DND-41 (cell line): ENCODE measurements around the gene CD7.
A peak's percentile ranks its signal among the peaks of the same experiment; 100 is the strongest.

Experiments used
- ATAC-seq: fragments of 200-7000 bp; cut with Tn5 transposase; 3 replicates; pipeline ENCODE4 v1.9.1; 2021; ENCODE audit warnings: low read depth; ENCODE audit not compliant: insufficient read depth
- DNase-seq: peaks from one replicate; pipeline ENCODE4 v3.0.0-alpha.2; 2020
- H2AFZ ChIP-seq: 2 replicates; pipeline ENCODE4 v1.6.0; 2012; ENCODE audit warnings: low read depth, low read length
- H3K27ac ChIP-seq: 2 replicates; pipeline ENCODE4 v1.5.1; 2012; ENCODE audit warnings: low read length, inconsistent platforms
- H3K27me3 ChIP-seq: fragments of 200-600 bp; sonication (generic); 2 replicates; pipeline ENCODE4 v1.6.0; 2012; ENCODE audit warnings: low read length, mild to moderate bottlenecking, inconsistent platforms; ENCODE audit not compliant: insufficient read depth, poor library complexity
- H3K36me3 ChIP-seq: 2 replicates; pipeline ENCODE4 v1.5.1; 2012; ENCODE audit warnings: low read length, inconsistent platforms; ENCODE audit not compliant: insufficient read depth
- H3K4me1 ChIP-seq: 2 replicates; pipeline ENCODE4 v1.5.1; 2012; ENCODE audit warnings: mild to moderate bottlenecking, low read length; ENCODE audit not compliant: insufficient read depth
- H3K4me2 ChIP-seq: 2 replicates; pipeline ENCODE4 v1.6.0; 2012; ENCODE audit warnings: mild to moderate bottlenecking, moderate library complexity, low read length, inconsistent platforms; ENCODE audit not compliant: insufficient read depth
- H3K4me3 ChIP-seq, 2 experiments: fragments of 200-600 bp in 1 of 2; shearing (Covaris generic) in 1 of 2; 2 replicates each; pipeline ENCODE4 v1.5.1; 2012 to 2016; ENCODE audit warnings: inconsistent platforms in 2 of 2, low read length in 2 of 2, mild to moderate bottlenecking in 2 of 2, low read depth in 1 of 2, moderate library complexity in 1 of 2
- H3K79me2 ChIP-seq: 2 replicates; pipeline ENCODE4 v1.6.0; 2012; ENCODE audit warnings: low read length, inconsistent platforms; ENCODE audit not compliant: insufficient read depth
- H3K9ac ChIP-seq: 2 replicates; pipeline ENCODE4 v1.6.0; 2012; ENCODE audit warnings: low read depth, mild to moderate bottlenecking, inconsistent platforms, low read length, moderate library complexity
- H3K9me3 ChIP-seq: 2 replicates; pipeline ENCODE4 v1.5.1; 2012; ENCODE audit warnings: low read length, moderate library complexity, mild to moderate bottlenecking, inconsistent platforms; ENCODE audit not compliant: insufficient read depth, severe bottlenecking
- H4K20me1 ChIP-seq: 2 replicates; pipeline ENCODE4 v1.6.0; 2012; ENCODE audit warnings: low read length; ENCODE audit not compliant: insufficient read depth
- EZH2 ChIP-seq: IDR thresholded peaks from 3 replicates; pipeline ENCODE4 v1.6.1; 2012; ENCODE audit warnings: borderline replicate concordance, low read depth, mild to moderate bottlenecking, moderate library complexity, low read length, inconsistent platforms; ENCODE audit not compliant: severe bottlenecking
- TF ChIP-seq, protein P1 (sequence below): IDR thresholded peaks from 2 replicates; pipeline ENCODE4 v1.5.1; 2012; ENCODE audit warnings: borderline replicate concordance, low read length, moderate library complexity, mild to moderate bottlenecking; ENCODE audit not compliant: poor library complexity, severe bottlenecking; ENCODE audit errors: extremely low read depth

The CD7 gene

DNA sequence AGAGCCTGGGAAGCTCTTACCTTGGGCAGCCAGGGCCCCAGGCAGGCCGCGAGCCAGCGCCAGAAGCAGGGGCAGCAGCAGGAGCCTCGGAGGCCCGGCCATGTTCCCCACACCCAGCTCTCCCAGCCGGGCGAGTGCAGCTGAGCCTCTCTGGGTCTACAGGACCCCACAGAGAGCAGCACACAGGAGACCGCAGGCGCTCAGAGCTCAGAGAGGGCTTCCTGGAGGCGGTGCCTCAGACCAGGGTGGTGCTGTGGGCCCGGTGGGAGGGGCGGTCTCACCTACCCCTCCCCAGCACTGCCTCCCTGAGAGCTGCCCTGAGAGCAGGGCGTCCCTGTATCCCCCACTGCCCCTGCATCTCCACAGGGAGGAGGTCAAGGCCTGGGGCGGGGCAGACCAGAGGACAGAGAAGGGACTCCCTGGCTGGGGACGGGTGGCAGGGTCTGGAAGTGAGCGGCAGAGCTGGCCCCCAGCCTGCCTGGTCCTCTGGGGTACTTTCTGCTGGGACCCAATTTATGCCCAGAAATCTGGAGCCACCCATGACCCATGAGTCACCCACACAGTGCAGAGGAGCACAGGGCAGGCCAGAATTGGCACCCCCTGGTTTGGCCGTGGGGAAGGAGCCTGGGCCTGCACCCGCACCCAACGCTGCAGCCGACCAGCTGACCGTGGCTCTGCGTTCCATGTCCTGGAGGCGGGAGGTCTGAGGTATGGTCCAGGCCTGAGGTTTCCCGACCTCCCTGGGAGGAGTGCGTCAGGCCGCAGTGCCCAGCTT is at the start of gene CD7:
TSS of gene CD7 (minus strand) at position 215 of the 775 bp plus-strand sequence. CDS start at position 102, 113 bp downstream.
- Histone ChIP-seq H3K9ac (peak within 1 kb of the TSS; percentile 82), H3K4me2 (peak within 1 kb of the TSS; percentile 84), H3K9me3 (no peaks in the 10 kb centered on the region), H4K20me1 (peaks cover 8% of the 10 kb centered on the region; the same call in 1 of the 2 replicates), H3K79me2 (peaks cover 34% of the 10 kb centered on the region), H3K4me1 (peaks cover 47% of the 10 kb centered on the region), H2AFZ (peak within 1 kb of the TSS; percentile 49), H3K27me3 (no peaks in the 10 kb centered on the region), H3K4me3 (peak within 1 kb of the TSS; percentile 51 to 87), H3K36me3 (peaks cover 37% of the 10 kb centered on the region), H3K27ac (peak within 1 kb of the TSS; percentile 84)
- DNase-seq (peak; percentile 95), ATAC-seq (peak; percentile 92)
- TF ChIP-seq, protein P1, sequence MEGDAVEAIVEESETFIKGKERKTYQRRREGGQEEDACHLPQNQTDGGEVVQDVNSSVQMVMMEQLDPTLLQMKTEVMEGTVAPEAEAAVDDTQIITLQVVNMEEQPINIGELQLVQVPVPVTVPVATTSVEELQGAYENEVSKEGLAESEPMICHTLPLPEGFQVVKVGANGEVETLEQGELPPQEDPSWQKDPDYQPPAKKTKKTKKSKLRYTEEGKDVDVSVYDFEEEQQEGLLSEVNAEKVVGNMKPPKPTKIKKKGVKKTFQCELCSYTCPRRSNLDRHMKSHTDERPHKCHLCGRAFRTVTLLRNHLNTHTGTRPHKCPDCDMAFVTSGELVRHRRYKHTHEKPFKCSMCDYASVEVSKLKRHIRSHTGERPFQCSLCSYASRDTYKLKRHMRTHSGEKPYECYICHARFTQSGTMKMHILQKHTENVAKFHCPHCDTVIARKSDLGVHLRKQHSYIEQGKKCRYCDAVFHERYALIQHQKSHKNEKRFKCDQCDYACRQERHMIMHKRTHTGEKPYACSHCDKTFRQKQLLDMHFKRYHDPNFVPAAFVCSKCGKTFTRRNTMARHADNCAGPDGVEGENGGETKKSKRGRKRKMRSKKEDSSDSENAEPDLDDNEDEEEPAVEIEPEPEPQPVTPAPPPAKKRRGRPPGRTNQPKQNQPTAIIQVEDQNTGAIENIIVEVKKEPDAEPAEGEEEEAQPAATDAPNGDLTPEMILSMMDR = peak; percentile 2
- no peak for TF ChIP-seq EZH2

DNA sequence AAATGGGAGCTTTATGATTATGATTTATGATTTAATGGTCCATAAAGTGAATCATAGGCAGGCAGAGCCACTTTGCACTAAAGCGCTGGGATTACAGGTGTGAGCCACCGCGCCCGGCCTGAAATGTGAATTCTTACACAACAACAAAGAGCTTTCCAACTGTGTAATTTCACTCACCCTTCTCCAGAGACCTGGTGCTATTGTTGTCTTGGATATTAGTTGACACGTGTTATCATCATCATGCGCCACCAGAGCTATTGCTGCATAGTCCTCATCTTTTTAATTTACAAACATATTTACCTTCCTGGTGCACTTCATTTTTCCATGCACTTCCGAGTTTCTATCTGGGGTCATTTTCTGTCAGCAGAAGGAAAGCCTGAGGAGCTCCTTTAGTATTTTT is 49.3 kb upstream of the CD7 start:
- Histone ChIP-seq H4K20me1 (peaks cover 17% of the 10 kb centered on the region), H2AFZ (no peak overlapping the region), H3K9ac (peak overlapping the region; percentile 48; the same call in 1 of the 2 replicates), H3K4me1 (peaks cover 43% of the 10 kb centered on the region), H3K27me3 (no peaks in the 10 kb centered on the region), H3K36me3 (peaks cover 18% of the 10 kb centered on the region), H3K4me2 (peak overlapping the region; percentile 60; the same call in 1 of the 2 replicates), H3K27ac (no peak overlapping the region), H3K9me3 (no peaks in the 10 kb centered on the region), H3K79me2 (peaks cover 15% of the 10 kb centered on the region), H3K4me3 (no peak overlapping the region)
- TF ChIP-seq, protein P1 = no peak
- TF ChIP-seq EZH2 = no peak
- DNase-seq (no peak), ATAC-seq (no peak)

DNA sequence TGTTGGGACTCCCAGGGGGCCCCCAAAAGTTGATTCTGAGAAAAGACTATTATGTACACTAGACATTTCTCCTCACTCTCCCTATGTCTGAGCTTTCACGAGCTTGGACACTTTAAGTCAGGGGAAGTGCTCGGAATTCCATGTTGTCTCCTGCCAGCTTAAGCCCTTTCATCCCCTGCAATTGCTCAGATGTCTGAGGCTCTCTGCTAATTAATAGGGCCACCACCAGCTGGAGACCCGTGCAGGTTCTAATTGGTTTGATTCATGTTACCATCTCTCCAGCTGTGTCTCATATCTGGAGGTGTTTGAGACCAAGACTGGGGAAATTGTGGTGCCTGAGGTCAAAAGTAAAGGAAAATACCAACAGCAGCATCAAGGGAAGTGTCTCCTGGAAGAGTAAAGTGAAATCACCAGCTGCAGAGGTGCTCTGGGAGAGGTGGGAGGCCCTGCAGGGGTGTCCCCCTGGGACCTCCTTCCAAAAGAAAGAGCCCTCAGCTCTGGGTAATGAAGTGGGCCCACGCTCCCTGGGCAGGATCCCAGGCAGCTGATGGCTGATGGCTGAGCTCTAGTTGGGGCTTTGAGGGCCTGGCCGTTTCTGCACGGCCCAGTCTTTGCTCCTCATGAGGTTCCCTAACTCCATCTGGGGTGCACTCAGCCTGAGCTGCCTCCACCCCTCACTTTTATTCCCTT is 48.3 kb upstream of the CD7 start:
- H3K27me3 ChIP-seq = no peaks in the 10 kb centered on the region
- peaks cover 22% of the 10 kb centered on the region for H3K36me3 ChIP-seq
- H4K20me1 ChIP-seq = peaks cover 20% of the 10 kb centered on the region
- no peak overlapping the region for H3K9ac ChIP-seq
- peaks cover 19% of the 10 kb centered on the region for H3K79me2 ChIP-seq
- H3K4me3 ChIP-seq = no peak overlapping the region
- no peak overlapping the region for H3K4me2 ChIP-seq
- peak; percentile 32 for DNase-seq
- H3K9me3 ChIP-seq = no peaks in the 10 kb centered on the region
- no peak overlapping the region for H2AFZ ChIP-seq
- H3K27ac ChIP-seq = no peak overlapping the region
- ATAC-seq = no peak
- TF ChIP-seq, protein P1 = no peak
- no peak for TF ChIP-seq EZH2
- peaks cover 48% of the 10 kb centered on the region for H3K4me1 ChIP-seq
